Measurements from ENCODE around the gene MAP6. TPM values are rescaled to one million over a fixed set of nuclear protein-coding genes. Genes with fewer than 3 reads are reported as not detected.

Gene MAP6
- total RNA-seq, 1 experiment from 2014 or later, result not detected

DNA sequence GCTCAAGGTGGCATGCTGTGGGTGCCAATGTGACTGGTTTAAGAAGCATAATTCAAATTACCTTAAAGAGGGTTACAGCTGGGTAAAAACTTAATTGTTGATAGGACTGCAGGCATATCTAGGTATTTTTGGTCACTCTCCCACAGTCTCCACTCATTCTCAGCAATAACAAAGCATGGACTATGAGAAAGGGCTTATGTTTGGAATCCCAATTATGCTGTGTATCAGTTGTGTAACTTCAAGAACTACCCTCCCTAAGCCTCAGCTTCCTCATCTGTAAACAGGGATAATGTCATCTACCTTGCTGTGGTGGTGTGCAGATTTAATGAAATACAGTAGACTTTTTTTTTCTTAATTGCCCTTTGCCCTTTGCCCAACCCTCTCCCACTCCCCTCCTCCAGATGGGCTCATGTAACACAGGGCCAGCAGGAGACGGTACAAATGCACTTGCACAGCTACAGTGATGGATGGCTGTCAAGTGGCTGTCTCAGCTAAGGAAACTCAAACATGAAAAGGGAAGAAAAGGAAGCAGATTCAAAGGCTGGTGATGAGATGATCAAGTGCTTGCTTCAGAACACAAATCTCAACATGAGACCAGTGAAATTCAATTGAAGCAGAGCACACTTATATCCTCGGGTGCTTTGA, 37.6 kb downstream of the MAP6 start:
- no peak for DNase-seq (ENCODE audit: low read depth)

DNA sequence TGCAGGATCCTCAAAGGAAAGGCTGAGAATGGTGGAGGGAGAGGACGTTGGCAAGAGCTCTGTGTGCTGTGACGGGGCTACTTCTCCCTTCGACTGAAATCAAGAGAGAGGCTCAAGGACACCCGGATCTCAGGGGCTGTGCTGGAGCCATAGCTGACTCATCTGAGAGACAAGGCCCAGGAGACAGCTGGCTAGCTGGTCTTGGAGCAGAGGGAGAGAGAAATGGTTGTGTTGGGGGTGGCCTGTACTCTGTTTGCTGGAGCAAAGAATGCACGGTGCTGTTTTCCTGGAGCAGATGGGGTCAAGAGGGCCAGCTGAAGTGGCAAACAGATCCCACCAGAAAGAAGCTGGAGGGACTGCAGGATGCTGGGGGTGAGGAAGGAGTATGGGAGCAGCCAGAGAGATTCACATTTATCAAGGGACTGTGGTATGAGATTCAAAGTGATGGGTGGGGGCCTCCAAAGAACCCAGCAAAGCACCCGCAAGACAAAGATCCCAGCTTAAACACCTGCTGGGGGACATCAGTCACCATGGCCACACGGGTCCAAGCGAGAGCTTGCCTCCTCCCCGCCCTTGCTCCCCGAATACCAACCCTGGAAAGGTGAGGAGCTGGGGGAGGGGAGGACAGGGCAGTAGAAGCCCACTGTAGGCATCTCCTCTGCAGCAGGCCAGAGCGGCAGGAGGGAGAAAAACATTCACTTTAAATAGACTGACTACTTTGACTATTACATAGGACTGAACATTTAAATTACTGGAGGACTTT, 40.8 kb downstream of the MAP6 start:
- DNase-seq (ENCODE audit: low read depth), result peak; percentile 62

DNA sequence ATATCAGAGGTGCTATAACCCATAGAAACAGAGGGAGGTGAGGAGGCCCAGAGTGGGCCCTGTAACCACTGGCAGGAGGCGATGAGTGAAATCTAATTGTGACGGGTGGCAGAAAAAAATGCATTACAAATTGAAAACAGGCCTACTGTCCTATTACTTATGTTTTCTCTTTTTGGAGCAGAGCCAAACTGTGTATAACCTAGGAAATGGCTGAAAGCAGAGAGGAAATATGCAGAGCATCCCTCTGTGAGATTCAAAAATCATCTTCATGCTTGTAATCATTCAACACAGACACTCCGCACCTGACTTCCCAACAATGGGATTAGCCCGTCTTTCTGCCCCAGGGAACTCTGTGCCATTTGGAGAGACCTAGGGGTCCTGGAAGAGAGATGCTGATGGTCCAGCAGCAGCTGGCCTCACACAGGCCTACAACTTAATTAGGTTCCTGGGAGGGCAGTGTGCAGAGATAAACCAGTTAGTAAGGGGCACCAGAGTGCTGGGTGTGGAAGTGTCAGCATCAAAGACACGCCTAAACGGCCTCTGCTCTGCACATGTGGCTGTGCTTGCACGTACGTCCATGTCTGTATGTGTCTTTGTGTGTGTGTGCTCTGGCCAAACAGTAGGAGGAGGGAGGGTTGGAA, 41.8 kb downstream of the MAP6 start:
- DNase-seq (ENCODE audit: low read depth), result no peak

DNA sequence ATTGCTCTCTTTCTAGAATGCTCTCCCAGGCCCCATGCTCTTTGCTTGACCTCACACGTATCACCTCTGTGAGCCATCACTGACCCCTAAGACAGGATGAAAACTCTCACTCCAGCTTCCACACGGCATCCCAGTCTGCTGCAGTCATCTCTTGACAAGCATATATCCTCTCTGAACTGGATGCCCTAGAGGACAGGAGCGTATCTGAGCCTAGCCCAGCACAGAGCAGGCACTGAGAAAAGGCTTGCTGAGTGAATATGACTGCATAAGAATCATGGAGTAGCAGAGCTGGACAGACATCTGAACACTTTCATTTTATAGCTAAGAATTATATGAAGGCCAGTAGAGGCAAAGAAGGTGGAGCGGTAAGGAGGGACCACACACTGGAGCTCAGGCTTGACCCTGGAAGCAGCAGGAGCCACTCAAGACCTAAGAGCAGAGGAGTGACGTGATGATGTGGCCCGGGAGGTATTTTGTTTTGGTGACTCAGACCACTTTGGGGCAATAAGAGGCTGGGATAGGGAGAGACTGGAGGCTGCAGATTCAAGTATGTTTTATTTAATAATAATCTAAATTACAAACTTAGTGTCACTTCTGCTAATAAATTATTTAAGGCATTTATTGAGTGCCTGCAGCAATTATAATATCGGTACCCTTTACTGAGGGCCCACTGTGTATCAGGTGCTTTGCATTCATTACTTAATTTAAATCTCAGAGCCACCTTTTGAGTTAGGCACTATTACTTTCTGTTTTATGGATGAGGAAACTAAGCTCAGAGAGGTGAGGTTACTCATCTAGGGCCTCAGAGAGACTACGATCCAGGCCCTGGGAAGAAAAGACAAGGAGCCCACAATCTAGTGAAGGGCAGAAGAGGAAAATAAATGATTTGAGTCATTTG, 42.6 kb downstream of the MAP6 start:
- DNase-seq (ENCODE audit: low read depth), result peak; percentile 64

DNA sequence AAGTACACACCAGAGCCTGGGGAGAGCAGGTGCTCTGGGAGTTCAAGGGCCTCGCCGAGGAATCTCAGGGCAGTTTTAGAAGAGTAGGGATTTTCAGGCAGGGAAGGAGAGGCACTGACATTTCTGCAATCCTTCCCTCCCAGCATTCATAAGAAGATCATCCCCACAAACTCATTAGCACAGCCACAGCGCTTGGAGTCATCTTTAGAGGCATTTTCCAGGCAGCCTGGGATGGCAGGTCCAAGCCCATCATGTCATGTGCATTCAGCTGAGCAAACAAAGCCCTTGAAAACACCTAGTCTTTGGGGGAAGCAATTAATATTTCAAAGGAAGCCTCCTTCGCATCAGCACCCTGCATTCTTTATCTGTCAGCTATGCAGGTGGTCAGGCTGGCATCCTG, 43.8 kb downstream of the MAP6 start:
- no peak for DNase-seq (ENCODE audit: low read depth)

DNA sequence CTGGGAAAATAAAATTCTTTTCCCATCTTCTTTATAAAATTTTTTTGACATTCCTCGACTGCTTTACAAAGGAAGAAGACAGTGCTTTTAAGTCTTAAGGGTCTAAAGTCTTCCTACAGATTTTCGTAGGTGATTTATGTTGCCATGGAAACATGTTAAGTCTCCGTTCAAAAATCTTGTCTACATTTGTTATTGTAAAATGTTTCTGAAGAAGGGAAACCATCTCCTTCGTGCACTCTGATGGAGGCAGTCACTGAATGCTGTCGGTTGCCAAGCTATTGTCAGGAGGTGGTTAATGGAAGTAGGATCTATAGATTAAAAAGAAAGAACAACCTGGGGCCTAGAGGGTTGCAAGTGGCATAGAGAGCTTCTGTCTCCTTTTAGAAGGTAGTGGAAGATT, 52.6 kb downstream of the MAP6 start:
- DNase-seq (ENCODE audit: low read depth), result no peak

DNA sequence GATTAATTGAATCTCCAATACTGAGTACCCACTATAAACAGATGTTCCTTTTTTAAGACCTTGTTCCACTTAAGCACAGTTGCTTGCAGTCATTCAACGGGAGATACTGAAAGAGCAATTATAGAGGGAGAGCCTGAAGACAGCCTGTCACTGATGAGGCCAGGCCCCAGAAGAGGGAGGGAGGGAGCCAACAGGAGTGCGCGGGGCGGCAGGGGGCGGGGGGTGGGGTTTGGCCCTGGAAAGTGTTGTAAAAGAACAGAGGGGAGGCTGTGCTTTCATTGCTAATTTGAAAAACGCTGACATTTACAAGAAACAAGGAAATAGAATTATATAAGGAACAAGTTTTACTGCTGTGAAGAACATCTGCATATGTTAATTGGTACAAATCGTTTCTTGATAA, 53.1 kb downstream of the MAP6 start:
- no peak for DNase-seq (ENCODE audit: low read depth)

DNA sequence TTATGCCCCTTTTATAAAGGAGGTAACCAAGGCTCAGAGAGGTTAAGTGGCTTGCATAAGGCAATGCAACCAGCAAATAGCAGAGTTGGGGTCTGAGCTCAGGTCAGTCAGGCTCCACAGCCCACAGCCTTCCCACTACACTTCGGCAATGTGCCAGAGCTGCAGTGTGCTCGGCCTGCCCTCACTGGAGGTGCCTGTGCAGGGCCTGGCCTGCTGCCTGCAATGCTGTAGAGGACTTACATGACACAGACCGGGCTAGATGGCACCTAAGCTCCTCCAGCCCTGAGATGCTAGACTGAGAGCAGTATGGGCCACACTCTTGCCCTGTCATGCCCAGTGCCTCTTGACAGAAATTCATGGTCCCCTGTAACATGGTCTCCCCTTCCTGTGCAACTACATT, 57.0 kb downstream of the MAP6 start:
- DNase-seq (ENCODE audit: low read depth), result no peak

DNA sequence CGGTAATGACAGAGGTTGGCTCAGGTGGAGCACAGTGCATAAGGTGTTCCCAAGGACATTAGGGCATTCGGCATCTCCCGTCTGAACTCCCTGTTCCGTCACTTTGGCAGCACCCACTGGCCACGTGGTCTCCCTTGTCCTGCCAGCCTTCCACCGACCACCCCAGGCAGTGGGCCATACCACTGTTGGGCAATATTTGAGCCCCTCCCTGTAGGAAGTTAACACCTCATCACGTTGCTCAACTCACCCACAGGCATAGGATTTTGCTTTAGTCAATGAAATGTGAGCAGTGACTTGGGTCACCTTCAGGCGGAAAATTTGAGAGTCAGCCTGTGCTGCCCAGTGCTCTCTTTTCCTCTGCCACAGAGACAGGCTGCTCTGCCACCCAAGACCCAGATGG, 62.7 kb downstream of the MAP6 start:
- DNase-seq (ENCODE audit: low read depth), result no peak

DNA sequence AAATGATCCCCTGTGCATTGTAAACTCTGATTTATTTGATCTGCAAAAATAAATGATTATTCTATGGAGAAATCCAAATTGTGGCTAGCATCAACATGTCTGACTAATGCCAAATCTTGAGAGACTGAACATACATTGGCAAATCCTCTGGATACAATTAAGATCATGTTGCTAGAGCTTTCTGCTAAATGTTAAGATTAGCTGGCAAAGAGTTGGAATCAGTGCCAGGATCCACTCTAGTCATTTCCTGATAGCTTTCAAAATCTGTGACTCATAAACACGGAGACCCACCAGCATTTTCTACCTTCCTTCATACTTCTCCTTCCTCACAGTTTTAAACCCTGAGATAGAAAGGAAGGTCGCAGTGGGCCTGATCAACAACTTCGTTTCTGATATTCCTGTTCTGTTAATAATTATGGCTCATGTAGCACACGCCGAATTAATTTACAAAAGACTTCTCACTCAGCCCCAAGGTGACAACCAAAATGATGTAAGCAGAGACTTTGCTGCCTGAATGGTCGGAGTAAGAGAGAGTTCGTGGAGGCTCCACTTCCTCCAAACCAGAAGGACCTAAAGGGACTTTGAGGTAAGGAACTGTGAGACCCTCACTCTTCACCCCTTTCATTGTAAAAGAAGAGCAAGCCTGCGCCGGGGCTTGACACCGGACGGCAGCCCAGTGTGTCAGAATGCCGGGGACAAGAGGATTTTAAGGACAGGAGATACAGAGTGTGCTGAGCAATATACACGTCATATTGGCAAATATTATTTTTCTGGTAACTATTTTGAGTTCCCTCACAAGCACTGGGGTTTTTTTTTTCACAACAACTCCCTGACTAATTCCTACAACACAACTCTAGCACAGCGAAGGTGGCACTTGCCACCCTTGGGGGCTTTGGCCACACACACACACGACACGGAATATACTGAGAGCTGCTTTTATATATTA, 64.8 kb downstream of the MAP6 start:
- peak; percentile 77 for DNase-seq (ENCODE audit: low read depth)

DNA sequence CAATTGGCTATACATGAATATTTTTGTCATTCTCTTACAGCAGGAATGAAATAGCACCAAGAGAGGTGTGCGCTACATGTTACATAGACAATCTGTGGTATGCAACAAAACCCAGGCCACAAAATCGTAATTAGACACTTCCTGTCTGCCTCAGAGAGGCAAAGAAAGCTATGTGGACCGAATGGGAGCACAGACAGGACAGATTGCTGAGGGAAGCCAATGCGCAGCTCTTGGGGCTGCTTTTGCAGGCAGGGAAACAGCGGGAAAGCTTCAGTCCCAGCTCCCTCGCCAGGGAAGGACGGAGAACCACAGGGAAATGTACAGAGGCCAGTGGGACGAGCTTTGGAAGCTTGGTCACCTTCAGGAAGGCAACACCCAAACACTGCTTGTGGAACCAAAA, 65.9 kb downstream of the MAP6 start:
- DNase-seq (ENCODE audit: low read depth), result no peak

DNA sequence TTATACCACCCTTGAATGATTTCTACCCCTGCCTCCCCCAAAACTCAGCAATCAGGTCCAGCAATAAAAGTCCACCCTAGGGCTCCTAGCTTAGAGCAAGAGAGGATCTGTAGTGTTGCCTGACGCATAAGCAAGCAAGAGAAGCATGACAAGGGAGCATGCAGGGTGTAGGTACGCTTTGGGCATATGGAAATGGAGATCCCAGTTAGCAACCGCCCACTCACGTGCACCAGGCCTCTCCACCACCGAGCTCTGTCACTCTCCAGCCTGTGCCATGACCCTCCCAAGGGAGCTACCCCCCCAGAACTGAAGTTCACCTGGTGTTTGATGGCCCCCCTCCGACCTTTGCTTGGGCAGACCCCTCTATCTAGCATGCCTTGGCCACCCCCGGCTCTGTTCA, 67.3 kb downstream of the MAP6 start:
- DNase-seq (ENCODE audit: low read depth), result no peak

DNA sequence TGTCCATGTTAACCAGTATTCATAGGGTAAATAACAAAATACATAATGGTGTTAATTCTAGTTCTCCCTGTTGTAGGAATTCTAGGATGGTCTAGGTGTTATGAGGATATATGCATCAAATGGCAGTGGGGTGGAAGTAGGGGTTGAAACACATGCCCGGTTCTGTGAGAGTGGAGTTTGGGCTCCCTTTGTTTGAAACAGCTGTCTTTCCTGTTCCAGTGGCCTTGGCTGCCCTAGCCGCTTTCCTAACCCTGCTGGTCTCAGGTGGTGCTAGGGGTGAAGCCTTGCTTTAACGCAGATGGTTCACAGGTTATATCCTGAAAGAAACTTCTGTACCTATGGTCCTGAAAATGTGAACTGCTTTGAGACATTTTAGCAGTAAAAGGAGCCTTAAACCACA, 68.5 kb downstream of the MAP6 start:
- no peak for DNase-seq (ENCODE audit: low read depth)

DNA sequence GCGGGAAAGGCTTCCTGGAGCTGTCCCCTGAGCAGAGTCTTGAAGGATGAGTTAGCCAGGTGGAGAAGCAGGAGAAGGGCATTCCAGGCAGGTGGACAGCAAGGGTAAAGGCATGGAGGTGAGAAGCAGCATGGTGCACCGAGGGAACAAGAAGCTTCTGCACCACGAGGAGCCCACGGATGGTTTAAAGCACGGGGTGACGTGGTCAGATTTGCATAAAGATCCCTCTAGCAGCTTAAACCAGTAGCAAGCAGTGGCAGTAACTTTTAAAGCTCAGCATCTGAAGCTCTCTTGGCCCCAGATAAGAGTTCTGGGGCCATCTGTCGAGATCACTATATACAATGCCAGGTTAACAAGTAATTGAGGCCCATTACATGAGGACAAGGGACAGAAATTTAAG, 69.9 kb downstream of the MAP6 start:
- DNase-seq (ENCODE audit: low read depth), result no peak

DNA sequence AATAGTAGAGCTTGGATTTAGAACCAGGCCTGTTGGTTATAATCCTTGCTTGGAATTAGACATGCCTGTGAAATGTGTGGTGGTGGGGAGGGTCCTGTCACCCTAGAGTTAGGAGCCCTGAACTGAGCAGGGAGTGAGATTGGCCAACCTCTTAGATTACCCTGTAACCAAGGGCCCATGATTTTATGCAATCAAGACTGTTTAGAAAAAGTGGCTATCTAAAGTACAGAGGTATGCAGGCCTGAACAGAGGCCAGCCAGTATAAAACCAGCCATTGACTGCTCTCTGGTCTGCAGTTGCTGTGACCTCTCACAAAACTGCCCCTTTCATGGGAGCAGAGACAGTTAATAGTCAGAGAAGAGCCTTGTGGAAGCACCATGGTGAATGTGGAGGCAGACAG, 70.6 kb downstream of the MAP6 start:
- DNase-seq (ENCODE audit: low read depth), result no peak

DNA sequence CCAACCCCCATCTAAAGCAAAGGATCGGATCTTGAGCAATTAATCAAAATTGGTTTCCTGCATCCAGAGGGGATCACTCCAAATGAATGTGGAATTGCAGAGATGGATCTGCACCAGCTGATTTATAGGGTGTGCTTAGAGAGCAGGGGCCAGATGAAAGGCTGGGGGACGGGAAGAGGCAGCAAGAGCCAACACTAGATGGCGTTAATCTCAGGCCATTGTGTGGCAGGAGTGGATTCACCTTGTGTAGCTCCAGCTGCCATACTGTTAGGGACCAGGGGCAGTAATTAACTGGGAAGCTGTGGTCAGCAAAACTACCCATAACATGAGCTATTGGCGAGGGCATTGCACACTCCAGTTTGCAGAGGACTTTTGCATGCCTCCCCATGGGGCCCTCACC, 71.2 kb downstream of the MAP6 start:
- peak; percentile 34 for DNase-seq (ENCODE audit: low read depth)

DNA sequence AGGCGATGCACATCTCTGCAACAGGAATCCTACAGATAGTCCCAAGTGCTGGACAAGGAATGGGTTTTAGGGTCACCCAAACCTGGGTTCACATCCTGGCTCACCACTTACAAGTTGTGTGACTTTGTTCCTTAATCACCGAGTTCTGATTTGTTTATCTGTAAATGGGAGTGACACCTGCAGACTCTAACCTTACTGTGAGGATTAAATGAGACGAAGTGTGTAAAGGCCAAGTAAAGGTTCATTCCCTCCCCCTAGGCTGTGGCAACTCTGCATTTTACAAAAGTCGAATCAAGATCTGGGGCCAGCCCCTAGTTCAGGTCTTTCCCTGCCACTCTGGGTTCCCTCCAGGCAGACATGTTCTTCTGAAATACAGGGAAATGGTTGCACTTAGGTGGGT, 71.9 kb downstream of the MAP6 start:
- DNase-seq (ENCODE audit: low read depth), result no peak

DNA sequence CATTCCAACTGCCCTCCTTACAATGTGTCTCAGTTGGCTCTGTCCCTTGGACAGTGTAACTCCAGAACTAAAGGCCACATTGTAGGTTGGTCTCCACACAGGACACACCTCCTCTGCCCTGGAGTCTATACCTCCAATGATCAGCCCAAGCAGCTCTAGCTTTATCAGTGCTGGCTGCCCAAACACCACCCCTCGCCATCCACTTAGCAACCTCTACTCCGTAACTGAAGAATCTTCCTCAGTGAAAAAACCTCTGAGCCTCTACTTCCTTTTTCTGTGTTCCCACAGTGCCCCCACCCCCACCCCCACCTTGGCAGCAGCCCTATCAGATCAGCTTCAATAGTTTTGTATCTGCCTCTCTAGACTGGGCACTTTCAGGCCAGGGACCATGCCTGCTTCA, 73.4 kb downstream of the MAP6 start:
- DNase-seq (ENCODE audit: low read depth), result no peak

DNA sequence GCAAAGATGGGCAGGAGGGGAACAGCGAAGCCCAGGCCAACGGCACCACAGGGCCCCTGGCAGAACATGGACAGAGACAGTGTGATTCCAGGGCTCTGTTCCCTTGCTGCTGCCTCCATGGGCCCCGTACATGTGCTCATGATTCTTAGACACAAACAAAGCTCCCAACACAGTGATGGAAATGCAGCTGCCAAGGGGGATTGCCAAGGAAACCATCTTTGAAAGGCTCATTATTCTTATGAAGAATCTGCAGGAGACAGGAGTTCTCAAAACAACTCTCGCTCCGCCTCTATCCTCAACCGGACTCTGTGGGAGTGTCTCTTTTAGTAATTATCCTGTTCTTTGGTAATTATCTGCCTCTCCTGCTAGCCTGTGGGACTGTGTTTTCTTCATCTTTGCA, 74.6 kb downstream of the MAP6 start:
- DNase-seq (ENCODE audit: low read depth), result no peak

DNA sequence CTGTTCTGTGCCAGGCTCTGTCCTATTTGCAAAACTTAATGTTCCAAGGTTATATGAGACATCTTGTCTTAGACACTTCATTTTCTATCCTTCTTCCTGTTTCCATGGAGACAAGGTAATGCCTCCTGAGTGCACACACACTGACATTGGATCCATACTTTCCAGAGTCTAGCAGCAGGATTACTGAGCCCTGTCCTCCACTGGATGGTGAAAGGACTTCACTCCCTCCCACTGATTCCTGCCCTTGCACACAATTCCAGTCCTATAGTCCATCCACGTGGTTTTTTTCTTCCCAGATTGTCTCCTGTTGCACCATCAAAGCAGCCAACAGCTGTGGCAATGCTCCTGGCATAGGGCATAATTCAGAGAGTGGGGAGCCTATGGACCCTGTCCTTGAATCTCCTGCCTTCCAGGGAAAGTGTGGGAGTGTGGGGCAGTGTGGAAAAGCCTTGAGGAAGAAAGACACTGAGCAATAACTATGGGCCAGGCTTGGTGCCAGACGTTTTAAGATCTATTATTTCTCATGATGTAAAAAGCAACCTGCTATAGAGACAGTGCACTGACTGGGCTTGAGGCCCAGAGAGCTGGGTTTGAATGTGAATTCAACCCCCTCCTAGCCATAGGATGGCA, 75.4 kb downstream of the MAP6 start:
- DNase-seq (ENCODE audit: low read depth), result no peak
